ENCODE data around the gene UVRAG. TPM values are rescaled to one million over a fixed set of nuclear protein-coding genes. Genes with fewer than 3 reads are reported as not detected.
"Not testable (repeated sequence)": the region's sequence is repeated elsewhere in the genome, so short reads cannot be mapped to it uniquely, and the experiment has no call there.

Gene UVRAG
- total and polyA plus RNA-seq, 2 donors, result 20.0 to 21.8 TPM

- Histone ChIP-seq H3K4me1 (ENCODE audit: control insufficient read depth in 2 of 2, insufficient read depth in 2 of 2, low read length in 2 of 2) (no peaks in the 10 kb centered on the region), H3K36me3 (ENCODE audit: control insufficient read depth in 2 of 2, insufficient read depth in 2 of 2, low read length in 1 of 2) (no peaks in the 10 kb centered on the region), H3K9me3 (ENCODE audit: control insufficient read depth in 2 of 2, insufficient read depth in 1 of 2, low read length in 1 of 2) (no peaks in the 10 kb centered on the region), H3K4me3 (ENCODE audit: low read length in 2 of 2) (no peak overlapping the region), H3K27ac (ENCODE audit: low read depth in 1 of 2, low read length in 1 of 2) (no peak overlapping the region), H3K27me3 (ENCODE audit: control insufficient read depth in 2 of 2, insufficient read depth in 1 of 2, low read length in 1 of 2) (no peaks in the 10 kb centered on the region)
- no peak for DNase-seq (ENCODE audit: low read depth in 6 of 9, low spot score in 9 of 9)
- over 99% methylated on average over 2 of the region's 2 CpGs for WGBS
Observed at GRCh38 chr11:75841739-75842138, 26.7 kb downstream of the UVRAG start.

DNA sequence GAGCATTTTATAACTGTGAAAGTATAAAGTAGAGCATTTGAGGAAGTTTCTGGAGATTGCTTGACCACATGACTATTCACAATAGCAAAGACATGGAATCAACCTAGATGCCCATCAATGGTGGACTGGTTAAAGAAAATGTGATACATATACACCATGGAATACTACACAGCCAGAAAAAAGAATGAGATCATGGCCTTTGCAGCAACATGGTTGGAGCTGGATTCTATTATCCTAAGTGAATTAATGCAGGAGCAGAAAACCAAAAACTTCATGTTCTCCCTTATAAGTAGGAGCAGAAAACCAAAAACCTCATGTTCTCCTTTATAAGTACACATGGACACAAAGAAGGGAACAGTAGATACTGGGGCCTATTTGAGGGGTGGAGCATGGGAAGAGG lies 30.3 kb downstream of the UVRAG start:
- Histone ChIP-seq H3K36me3 (ENCODE audit: control insufficient read depth in 2 of 2, insufficient read depth in 2 of 2, low read length in 1 of 2) (no peaks in the 10 kb centered on the region), H3K4me1 (ENCODE audit: control insufficient read depth in 2 of 2, insufficient read depth in 2 of 2, low read length in 2 of 2) (no peaks in the 10 kb centered on the region), H3K4me3 (ENCODE audit: low read length in 2 of 2) (no peak overlapping the region), H3K27ac (ENCODE audit: low read depth in 1 of 2, low read length in 1 of 2) (no peak overlapping the region), H3K9me3 (ENCODE audit: control insufficient read depth in 2 of 2, insufficient read depth in 1 of 2, low read length in 1 of 2) (no peaks in the 10 kb centered on the region), H3K27me3 (ENCODE audit: control insufficient read depth in 2 of 2, insufficient read depth in 1 of 2, low read length in 1 of 2) (no peaks in the 10 kb centered on the region)
- no peak for DNase-seq (ENCODE audit: low read depth in 6 of 9, low spot score in 9 of 9)

DNA sequence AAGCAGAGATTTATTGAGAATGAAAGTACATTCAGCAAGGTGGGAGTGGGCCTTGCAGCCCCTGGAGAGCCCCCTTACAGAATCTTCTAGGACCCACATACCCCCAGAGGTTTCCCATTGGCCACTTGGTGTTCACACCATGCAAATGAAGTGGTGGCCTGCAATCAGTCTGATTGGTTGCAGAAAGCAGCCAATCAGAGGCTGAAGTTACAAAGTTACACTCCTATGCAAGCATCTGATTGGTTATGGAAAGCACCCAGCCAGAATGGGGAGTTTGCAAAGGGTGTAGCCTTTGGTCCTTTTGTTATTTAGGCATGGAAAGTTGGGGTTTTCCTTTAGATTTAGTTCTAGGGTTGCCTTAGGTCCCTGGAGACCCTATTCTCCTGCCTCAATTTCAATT lies 34.9 kb downstream of the UVRAG start:
- Histone ChIP-seq H3K4me3 (ENCODE audit: low read length in 2 of 2) (no peak overlapping the region), H3K27ac (ENCODE audit: low read depth in 1 of 2, low read length in 1 of 2) (no peak overlapping the region)

DNA sequence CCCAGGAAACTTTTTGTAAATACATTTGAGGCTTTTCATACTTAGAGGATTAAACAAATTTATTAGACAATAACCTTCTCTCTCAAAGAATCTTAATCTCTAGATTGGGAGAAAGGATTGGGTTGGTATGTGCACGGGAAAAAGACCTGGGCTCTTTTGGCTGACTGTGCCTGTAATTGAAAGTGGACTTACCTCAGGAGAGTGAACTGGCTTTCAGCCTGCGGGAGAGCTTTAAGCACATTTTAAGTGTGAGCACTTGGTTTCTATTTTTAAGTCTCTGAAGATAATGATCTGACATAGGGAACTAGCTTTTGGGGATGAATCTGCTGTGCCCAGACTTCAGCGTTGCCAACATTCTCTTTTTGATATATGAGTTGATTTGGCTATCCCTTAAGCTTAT lies 35.8 kb downstream of the UVRAG start:
- Histone ChIP-seq H3K9me3 (ENCODE audit: control insufficient read depth in 2 of 2, insufficient read depth in 1 of 2, low read length in 1 of 2) (no peaks in the 10 kb centered on the region), H3K36me3 (ENCODE audit: control insufficient read depth in 2 of 2, insufficient read depth in 2 of 2, low read length in 1 of 2) (peaks cover 0 to 3% of the 10 kb centered on the region in 2 donors), H3K27me3 (ENCODE audit: control insufficient read depth in 2 of 2, insufficient read depth in 1 of 2, low read length in 1 of 2) (no peaks in the 10 kb centered on the region), H3K4me1 (ENCODE audit: control insufficient read depth in 2 of 2, insufficient read depth in 2 of 2, low read length in 2 of 2) (no peaks in the 10 kb centered on the region), H3K27ac (ENCODE audit: low read depth in 1 of 2, low read length in 1 of 2) (no peak overlapping the region), H3K4me3 (ENCODE audit: low read length in 2 of 2) (no peak overlapping the region)
- DNase-seq (ENCODE audit: low read depth in 6 of 9, low spot score in 9 of 9), result no peak
- WGBS, result 8% methylated on average over 3 of the region's 3 CpGs

More for the DNA sequence above, 34.9 kb downstream of the UVRAG start:
- DNase-seq (ENCODE audit: low read depth in 6 of 9, low spot score in 9 of 9), result no peak
- Histone ChIP-seq H3K4me1 (ENCODE audit: control insufficient read depth in 2 of 2, insufficient read depth in 2 of 2, low read length in 2 of 2) (no peaks in the 10 kb centered on the region), H3K36me3 (ENCODE audit: control insufficient read depth in 2 of 2, insufficient read depth in 2 of 2, low read length in 1 of 2) (peaks cover 0 to 3% of the 10 kb centered on the region in 2 donors), H3K27me3 (ENCODE audit: control insufficient read depth in 2 of 2, insufficient read depth in 1 of 2, low read length in 1 of 2) (no peaks in the 10 kb centered on the region), H3K9me3 (ENCODE audit: control insufficient read depth in 2 of 2, insufficient read depth in 1 of 2, low read length in 1 of 2) (no peaks in the 10 kb centered on the region)

- Histone ChIP-seq H3K27ac (ENCODE audit: low read depth in 1 of 2, low read length in 1 of 2) (no peak overlapping the region), H3K27me3 (ENCODE audit: control insufficient read depth in 2 of 2, insufficient read depth in 1 of 2, low read length in 1 of 2) (no peaks in the 10 kb centered on the region), H3K4me1 (ENCODE audit: control insufficient read depth in 2 of 2, insufficient read depth in 2 of 2, low read length in 2 of 2) (no peaks in the 10 kb centered on the region), H3K4me3 (ENCODE audit: low read length in 2 of 2) (no peak overlapping the region), H3K36me3 (ENCODE audit: control insufficient read depth in 2 of 2, insufficient read depth in 2 of 2, low read length in 1 of 2) (peaks cover 0 to 3% of the 10 kb centered on the region in 2 donors), H3K9me3 (ENCODE audit: control insufficient read depth in 2 of 2, insufficient read depth in 1 of 2, low read length in 1 of 2) (no peaks in the 10 kb centered on the region)
- DNase-seq (ENCODE audit: low read depth in 6 of 9, low spot score in 9 of 9), result no peak
- WGBS, result 90% methylated on average over 1 of the region's 1 CpG
Observed at GRCh38 chr11:75851203-75851602, 36.2 kb downstream of the UVRAG start.

DNA sequence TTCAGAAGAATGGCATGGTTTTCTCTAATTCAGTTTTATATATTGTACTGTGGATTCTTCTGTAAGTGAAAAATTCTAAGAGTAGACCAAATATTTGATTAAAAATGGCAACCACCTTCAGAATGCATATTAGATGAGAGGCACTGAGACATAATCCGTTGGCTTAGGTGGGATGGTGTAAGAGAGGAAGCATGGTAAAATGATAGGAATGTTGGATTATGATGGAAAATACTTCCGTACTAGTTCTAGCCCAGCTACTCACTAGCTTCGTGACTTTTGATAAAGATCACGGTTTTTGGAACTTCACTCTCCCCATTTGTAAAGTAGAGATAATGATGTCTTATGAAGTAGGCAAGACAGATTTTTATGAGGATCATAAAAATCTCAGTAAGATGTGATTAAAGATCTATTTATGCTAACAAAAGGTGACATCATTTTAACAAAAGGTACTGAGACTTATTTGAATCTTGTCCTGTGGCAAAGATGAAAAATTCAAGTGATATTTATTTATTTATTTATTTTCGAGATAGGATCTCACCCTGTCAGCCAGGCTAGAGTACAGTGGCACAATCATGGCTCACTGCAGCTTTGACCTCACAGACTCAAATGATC lies 37.5 kb downstream of the UVRAG start:
- no peak overlapping the region for H3K4me3 ChIP-seq (ENCODE audit: low read length in 2 of 2)
- H3K36me3 ChIP-seq (ENCODE audit: control insufficient read depth in 2 of 2, insufficient read depth in 2 of 2, low read length in 1 of 2), result peaks cover 2 to 3% of the 10 kb centered on the region in 2 donors
- H3K27ac ChIP-seq (ENCODE audit: low read depth in 1 of 2, low read length in 1 of 2), result no peak overlapping the region
- no peaks in the 10 kb centered on the region for H3K27me3 ChIP-seq (ENCODE audit: control insufficient read depth in 2 of 2, insufficient read depth in 1 of 2, low read length in 1 of 2)
- no peaks in the 10 kb centered on the region for H3K4me1 ChIP-seq (ENCODE audit: control insufficient read depth in 2 of 2, insufficient read depth in 2 of 2, low read length in 2 of 2)
- no peak for DNase-seq (ENCODE audit: low read depth in 6 of 9, low spot score in 9 of 9)
- over 99% methylated on average over 5 of the region's 5 CpGs for WGBS
- H3K9me3 ChIP-seq (ENCODE audit: control insufficient read depth in 2 of 2, insufficient read depth in 1 of 2, low read length in 1 of 2), result no peaks in the 10 kb centered on the region

- not testable (repeated sequence) for H3K9me3 ChIP-seq (ENCODE audit: control insufficient read depth in 2 of 2, insufficient read depth in 1 of 2, low read length in 1 of 2); H3K4me1 ChIP-seq (ENCODE audit: control insufficient read depth in 2 of 2, insufficient read depth in 2 of 2, low read length in 2 of 2); H3K27me3 ChIP-seq (ENCODE audit: control insufficient read depth in 2 of 2, insufficient read depth in 1 of 2, low read length in 1 of 2); DNase-seq (ENCODE audit: low read depth in 6 of 9, low spot score in 9 of 9); H3K4me3 ChIP-seq (ENCODE audit: low read length in 2 of 2); H3K27ac ChIP-seq (ENCODE audit: low read depth in 1 of 2, low read length in 1 of 2); H3K36me3 ChIP-seq (ENCODE audit: control insufficient read depth in 2 of 2, insufficient read depth in 2 of 2, low read length in 1 of 2)
- 99% methylated on average over 4 of the region's 4 CpGs for WGBS
Observed at GRCh38 chr11:75853563-75853962, 38.6 kb downstream of the UVRAG start.

GRCh38 chr11:75853971-75854370 lies 39.0 kb downstream of the UVRAG start:
- no peak overlapping the region for H3K4me3 ChIP-seq (ENCODE audit: low read length in 2 of 2)
- H3K4me1 ChIP-seq (ENCODE audit: control insufficient read depth in 2 of 2, insufficient read depth in 2 of 2, low read length in 2 of 2), result no peaks in the 10 kb centered on the region
- no peaks in the 10 kb centered on the region for H3K9me3 ChIP-seq (ENCODE audit: control insufficient read depth in 2 of 2, insufficient read depth in 1 of 2, low read length in 1 of 2)
- no peaks in the 10 kb centered on the region for H3K27me3 ChIP-seq (ENCODE audit: control insufficient read depth in 2 of 2, insufficient read depth in 1 of 2, low read length in 1 of 2)
- no peak for DNase-seq (ENCODE audit: low read depth in 6 of 9, low spot score in 9 of 9)
- H3K36me3 ChIP-seq (ENCODE audit: control insufficient read depth in 2 of 2, insufficient read depth in 2 of 2, low read length in 1 of 2), result peaks cover 2 to 3% of the 10 kb centered on the region in 2 donors
- 100% methylated on average over 1 of the region's 1 CpG for WGBS
- H3K27ac ChIP-seq (ENCODE audit: low read depth in 1 of 2, low read length in 1 of 2), result no peak overlapping the region

DNA sequence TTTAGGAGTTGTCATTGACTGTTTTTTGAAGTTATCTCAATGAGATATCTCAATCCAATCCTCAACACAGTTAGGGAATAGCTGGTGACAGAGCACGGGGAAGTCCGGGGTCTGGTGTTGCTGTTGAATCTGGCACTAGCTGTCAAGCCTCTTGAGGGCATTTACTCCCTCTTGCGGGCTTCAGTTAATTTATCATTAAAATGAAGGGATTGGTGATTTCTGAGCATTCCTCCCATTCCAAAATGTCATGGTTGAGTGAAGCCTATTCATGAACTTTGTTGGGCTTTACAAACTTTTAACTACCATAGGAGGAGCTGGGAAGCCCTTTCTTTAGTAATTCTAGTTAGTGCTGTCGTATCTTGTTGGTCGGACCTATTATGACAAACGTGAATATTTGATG lies 40.2 kb downstream of the UVRAG start:
- H3K27ac ChIP-seq (ENCODE audit: low read depth in 1 of 2, low read length in 1 of 2), result no peak overlapping the region
- H3K36me3 ChIP-seq (ENCODE audit: control insufficient read depth in 2 of 2, insufficient read depth in 2 of 2, low read length in 1 of 2), result peaks cover 2 to 3% of the 10 kb centered on the region in 2 donors
- no peak for DNase-seq (ENCODE audit: low read depth in 6 of 9, low spot score in 9 of 9)
- WGBS, result 97% methylated on average over 6 of the region's 6 CpGs
- no peaks in the 10 kb centered on the region for H3K27me3 ChIP-seq (ENCODE audit: control insufficient read depth in 2 of 2, insufficient read depth in 1 of 2, low read length in 1 of 2)
- H3K9me3 ChIP-seq (ENCODE audit: control insufficient read depth in 2 of 2, insufficient read depth in 1 of 2, low read length in 1 of 2), result no peaks in the 10 kb centered on the region
- no peaks in the 10 kb centered on the region for H3K4me1 ChIP-seq (ENCODE audit: control insufficient read depth in 2 of 2, insufficient read depth in 2 of 2, low read length in 2 of 2)
- H3K4me3 ChIP-seq (ENCODE audit: low read length in 2 of 2), result no peak overlapping the region

- DNase-seq (ENCODE audit: low read depth in 6 of 9, low spot score in 9 of 9), result no peak
- Histone ChIP-seq H3K27me3 (ENCODE audit: control insufficient read depth in 2 of 2, insufficient read depth in 1 of 2, low read length in 1 of 2) (no peaks in the 10 kb centered on the region), H3K27ac (ENCODE audit: low read depth in 1 of 2, low read length in 1 of 2) (no peak overlapping the region), H3K9me3 (ENCODE audit: control insufficient read depth in 2 of 2, insufficient read depth in 1 of 2, low read length in 1 of 2) (no peaks in the 10 kb centered on the region), H3K4me1 (ENCODE audit: control insufficient read depth in 2 of 2, insufficient read depth in 2 of 2, low read length in 2 of 2) (no peaks in the 10 kb centered on the region), H3K4me3 (ENCODE audit: low read length in 2 of 2) (no peak overlapping the region), H3K36me3 (ENCODE audit: control insufficient read depth in 2 of 2, insufficient read depth in 2 of 2, low read length in 1 of 2) (peaks cover 2 to 3% of the 10 kb centered on the region in 2 donors)
- 97% methylated on average over 3 of the region's 3 CpGs for WGBS
Observed at GRCh38 chr11:75856912-75857311, 41.9 kb downstream of the UVRAG start.

All from thymus (tissue), 11 donors.